GM23338 (cell line): Measurements from ENCODE around the gene RUFY1.

ENCODE experiments used
- JUNB ChIP-seq: IDR thresholded peaks from one replicate; pipeline ENCODE4 v1.6.1; 2016; ENCODE audit warnings: antibody characterized with exemption; ENCODE audit not compliant: unreplicated experiment
- TF ChIP-seq, protein P1 (sequence below), 2 experiments: fragments of 200-600 bp in 1 of 2; sonication (generic) in 1 of 2; conservative IDR thresholded peaks; 2 replicates each; pipeline versions ENCODE4 v1.5.1 to v1.6.1; 2016 to 2017; ENCODE audit warnings: antibody characterized with exemption in 2 of 2, low read depth in 2 of 2, mild to moderate bottlenecking in 2 of 2, moderate library complexity in 1 of 2

DNA sequence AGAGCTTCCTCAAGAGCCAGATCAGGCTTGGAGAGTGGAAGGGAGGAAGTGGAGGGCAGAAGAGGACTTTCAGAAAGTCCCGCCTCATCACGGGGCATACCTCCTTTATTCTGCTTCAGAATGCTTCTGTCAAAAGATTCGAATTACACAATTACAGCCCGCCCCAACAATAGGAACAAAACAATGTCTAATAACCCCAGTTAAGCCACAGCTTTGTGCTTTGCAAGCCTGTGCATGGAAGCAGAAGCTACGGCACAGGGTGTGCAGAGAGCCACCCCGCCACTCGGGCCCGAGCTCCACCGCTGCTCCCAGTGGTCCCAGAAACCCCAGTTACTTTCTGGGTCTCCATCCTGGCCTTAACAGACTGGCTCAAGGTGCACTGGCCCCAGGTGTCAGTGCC, 49.6 kb downstream of the RUFY1 start:
- no peak for TF ChIP-seq JUNB
- TF ChIP-seq, protein P1, sequence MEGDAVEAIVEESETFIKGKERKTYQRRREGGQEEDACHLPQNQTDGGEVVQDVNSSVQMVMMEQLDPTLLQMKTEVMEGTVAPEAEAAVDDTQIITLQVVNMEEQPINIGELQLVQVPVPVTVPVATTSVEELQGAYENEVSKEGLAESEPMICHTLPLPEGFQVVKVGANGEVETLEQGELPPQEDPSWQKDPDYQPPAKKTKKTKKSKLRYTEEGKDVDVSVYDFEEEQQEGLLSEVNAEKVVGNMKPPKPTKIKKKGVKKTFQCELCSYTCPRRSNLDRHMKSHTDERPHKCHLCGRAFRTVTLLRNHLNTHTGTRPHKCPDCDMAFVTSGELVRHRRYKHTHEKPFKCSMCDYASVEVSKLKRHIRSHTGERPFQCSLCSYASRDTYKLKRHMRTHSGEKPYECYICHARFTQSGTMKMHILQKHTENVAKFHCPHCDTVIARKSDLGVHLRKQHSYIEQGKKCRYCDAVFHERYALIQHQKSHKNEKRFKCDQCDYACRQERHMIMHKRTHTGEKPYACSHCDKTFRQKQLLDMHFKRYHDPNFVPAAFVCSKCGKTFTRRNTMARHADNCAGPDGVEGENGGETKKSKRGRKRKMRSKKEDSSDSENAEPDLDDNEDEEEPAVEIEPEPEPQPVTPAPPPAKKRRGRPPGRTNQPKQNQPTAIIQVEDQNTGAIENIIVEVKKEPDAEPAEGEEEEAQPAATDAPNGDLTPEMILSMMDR (conservative IDR thresholded peaks at IDR 0.05; ENCODE audit: low read depth in 2 of 2): no peak
